HG03571 (cell line): ENCODE measurements around the gene NFE2L1.
"Not testable (repeated sequence)": the region's sequence is repeated elsewhere in the genome, so short reads cannot be mapped to it uniquely, and the experiment has no call there.

ENCODE experiments used
- ATAC-seq: cut with Tn5 transposase; IDR thresholded peaks from one replicate; pipeline ENCODE4 v1.9.1; 2021; ENCODE audit not compliant: unreplicated experiment

NFE2L1 gene

DNA sequence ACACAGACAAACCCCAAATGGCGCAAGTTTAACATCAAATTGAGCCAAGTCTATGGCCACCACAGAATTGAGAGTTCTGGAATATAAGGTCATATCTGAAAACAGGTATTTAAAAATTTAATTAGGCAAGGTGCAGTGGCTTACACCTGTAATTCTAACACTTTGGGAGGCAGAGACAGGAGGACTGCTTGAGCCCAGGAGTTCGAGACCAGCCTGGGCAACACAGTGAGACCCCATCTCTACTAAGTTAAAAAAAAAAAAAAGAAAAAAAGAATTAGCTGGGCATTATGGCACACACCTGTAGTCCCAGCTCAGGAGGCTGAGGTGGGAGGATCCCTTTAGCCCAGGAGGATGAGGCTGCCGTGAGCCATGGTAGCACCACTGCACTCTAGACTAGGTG is 19.1 kb downstream of the NFE2L1 start:
- no peak for ATAC-seq

DNA sequence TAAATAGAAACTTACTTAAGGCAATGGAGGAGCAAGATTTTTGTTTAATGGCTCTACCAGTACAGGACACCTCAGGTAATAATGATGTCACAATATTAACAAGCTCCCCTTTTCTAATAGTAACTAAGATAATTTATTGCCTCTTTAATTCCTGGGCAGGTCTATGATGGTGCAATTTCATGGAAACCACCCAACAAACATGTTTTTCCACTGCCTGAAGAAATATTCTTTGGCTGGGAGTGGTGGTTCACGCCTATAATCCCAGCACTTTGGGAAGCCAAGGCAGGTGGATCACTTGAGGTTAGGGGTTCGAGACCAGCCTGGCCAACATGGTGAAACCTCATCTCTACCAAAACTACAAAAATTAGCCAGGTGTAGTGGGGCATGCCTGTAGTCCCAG is 19.6 kb downstream of the NFE2L1 start:
- not testable (repeated sequence) for ATAC-seq

DNA sequence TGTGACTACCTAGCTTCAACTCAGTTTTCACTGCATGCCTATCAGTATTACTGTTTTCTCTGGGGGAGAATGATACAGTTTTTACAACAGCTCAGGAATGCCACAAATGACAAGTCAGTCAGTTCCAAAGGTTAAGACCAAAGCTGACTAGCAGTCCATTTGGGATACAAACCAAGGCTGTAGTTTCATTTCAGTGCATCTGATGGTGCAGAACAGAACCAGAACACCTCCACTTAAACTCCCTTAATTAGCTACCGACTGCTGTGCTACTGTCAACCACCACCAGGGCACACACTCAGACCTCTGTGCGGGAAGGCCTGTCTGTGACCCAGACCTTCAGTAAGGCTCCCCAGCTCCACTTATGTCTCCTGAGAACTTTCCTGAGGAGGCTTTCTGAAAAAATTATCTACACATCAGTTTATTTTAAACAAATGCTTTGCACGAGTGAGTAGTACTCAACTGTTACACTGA is 20.4 kb downstream of the NFE2L1 start:
- ATAC-seq = no peak

DNA sequence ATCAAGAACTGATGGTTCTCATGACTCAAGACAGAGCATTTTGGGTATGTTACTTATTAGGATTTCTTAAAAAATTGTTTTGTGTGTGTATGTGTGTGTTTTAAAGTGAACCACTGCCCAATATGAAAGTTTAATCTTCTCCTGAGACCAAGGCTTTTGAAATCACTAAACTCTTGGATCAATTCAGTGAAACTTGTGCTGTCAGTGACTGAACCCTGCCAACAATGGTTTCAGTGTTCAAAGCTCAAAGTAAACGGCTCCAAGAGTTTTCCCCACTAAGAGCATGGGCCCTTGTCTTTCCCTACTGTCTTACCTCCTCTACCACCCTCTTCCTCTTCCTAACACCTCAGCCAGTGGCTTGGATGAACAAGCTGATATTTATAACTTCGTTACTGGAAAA is 22.0 kb downstream of the NFE2L1 start:
- ATAC-seq = no peak

DNA sequence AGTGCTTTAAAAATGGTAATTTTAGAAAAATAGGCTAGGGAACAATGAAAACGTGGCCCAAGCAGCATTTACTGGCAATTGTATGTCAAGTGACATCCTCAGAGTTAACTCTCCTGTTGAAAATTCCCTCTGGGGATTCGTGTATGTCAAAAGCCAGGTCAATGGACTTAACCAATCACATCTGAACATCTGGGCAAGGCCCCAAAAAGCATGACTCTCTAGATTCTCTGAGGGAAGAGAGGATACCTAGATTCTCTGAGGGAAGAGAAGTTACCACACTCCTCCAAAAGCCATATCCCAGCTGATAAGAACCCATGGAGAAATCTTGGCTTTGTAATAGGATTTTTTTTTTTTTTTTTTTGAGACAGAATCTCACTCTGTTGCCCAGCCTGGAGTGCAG is 23.5 kb downstream of the NFE2L1 start:
- no peak for ATAC-seq

DNA sequence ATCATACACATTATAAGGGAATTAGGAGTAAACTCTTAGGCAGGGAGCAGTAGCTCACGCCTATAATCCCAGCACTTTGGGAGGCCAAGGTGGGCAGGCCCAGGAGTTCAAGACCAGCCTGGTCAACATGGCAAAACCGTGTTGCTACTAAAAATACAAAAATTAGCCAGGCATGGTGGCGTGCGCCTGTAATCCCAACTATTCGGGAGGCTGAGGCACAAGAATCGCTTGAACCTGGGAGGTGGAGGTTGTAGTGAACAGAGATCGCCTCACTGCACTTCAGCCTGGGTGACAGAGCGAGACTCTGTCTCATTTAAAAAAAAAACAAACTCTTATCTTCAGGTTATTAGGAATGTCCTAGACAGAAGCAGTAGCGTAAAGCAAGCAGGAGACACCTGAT is 24.7 kb downstream of the NFE2L1 start:
- not testable (repeated sequence) for ATAC-seq

DNA sequence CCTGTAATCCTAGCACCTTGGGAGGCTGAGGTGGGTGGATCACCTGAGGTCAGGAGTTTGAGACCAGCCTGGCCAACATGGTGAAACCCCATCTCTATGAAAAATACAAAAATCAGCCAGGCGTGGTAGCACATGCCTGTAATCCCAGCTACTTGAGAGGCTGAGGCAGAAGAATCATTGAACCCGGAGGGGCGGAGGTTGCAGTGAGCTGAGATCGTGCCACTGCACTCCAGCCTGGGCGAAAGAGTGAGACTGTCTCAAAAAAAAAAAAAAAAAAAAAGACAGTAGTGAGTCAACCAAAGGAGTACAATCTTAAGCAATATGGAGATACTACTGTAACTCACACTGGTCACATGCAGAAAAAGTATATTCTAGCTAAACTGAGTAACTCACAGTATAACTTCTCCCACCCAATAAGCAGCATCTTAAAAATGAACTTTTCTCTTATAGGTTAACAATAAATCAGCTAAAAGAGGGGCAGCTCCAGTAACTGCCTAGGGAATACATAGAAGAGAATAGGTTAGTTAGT is 25.5 kb downstream of the NFE2L1 start:
- not testable (repeated sequence) for ATAC-seq

DNA sequence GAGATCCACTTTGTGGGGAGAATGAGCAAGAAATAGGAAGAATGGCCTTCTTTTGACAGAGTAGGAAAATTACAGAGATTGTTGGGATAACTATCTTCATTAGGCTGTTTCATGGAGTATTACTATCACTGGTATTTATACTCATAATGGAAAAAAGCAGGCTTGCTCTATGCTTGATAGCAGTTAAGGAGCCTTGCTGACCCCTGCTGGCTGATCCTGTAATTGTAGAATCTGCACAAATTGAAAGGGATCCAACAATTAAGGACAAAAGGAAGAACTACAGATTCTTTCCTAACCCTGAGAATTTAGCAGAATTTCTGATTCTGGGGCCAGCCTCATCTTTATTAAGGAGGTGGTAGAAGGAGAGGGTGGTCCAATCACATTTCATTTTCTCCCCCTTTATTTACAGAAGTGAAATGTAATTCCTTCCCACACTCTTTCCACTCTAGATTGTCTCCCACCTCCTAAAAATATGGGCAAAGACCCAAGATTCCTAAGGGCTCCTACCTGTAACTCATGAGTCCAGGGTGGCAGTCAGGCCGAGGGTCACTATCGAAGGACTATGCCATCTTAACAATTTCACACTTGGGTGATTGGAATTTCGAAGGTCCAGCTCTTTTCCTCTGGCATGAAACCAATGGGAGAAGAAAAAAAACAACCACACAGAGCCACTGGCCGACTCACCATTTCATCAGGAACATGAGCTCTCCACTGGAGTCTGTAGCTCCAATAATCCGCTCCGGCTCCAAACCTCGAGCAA is 26.3 kb downstream of the NFE2L1 start:
- ATAC-seq = no peak

DNA sequence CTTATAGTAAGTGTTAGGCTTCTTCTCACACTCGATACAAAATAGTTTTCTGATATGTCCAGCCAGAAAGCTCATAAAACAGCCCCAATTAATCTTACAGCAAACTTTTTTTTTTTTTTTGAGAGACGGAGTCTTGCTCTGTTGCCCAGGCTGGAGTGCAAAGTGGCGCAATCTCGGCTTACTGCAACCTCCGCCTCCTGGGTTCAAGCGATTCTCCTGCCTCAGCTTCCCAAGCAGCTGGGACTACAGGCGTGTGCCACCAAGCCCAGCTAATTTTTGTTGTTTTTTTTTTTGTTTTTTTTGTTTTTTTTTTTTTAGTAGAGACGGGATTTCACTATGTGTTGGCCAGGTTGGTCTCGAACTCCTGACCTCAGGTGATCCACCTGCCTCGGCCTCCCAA is 29.0 kb downstream of the NFE2L1 start:
- not testable (repeated sequence) for ATAC-seq

DNA sequence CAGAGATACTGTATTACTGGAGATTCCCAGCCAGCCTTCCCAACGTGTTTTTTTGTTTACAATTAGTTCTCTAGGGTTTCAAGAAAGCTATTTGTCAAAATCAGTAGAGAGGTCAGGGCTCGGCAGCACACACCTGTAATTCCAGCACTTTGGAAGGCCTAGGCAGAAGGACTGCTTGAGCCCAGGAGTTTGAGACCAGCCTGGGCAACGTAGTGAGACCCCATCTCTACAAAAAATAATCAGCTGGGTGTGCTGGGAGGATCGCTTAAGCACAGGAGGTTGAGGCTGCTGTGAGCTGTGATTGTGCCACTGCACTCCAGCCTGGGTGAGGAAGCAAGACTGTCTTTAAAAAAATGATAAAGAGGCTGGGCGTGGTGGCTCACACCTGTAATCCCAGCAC is 33.7 kb downstream of the NFE2L1 start:
- ATAC-seq = no peak

DNA sequence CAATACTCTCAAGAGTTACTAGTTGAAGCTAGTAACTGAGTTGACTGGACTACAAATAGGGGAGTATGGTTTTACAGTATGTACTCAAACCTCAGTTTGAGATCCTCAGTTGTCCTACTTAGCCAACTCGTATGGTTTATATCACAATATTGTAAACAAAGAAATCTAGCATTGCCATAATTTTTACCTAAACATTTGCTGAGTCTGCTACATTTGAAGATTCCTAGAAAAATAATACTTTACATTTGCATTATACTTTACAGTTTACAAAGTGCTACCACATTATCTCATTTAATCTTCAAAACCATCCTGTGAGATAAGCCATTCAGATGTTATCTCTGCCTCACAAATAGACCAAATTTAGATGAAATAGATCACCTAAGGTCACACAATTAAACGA is 36.8 kb downstream of the NFE2L1 start:
- no peak for ATAC-seq

DNA sequence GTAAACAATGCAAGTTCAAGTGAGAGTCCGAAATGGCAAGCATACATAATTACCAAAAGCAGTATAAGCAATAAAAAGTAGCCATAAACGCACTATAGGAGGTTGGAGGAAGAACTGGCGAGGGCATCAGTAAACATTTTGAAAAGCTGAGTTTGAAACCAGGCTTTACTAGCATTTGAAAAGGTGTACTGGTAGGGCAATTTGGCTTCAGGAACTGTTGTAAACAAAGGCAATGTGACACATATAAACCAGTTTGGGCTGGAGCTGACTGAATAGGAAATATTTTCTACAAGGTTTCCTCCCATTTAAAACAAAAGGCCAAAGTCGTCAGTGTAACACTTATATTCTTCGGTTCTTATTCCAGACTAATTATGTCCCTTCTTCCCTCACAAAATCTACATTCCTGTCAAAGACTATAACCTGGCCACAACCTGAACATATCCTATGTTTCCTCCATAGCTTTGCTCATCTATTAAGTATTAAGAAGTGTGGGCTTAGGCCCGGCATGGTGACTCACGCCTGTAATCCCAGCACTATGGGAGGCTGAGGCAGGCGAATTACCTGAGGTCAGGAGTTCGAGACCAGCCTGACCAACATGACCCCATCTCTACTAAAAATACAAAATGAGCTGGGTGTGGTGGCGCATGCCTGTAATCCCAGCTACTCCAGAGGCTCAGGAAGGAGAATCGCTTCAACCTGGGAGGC is 45.3 kb downstream of the NFE2L1 start:
- no peak for ATAC-seq

DNA sequence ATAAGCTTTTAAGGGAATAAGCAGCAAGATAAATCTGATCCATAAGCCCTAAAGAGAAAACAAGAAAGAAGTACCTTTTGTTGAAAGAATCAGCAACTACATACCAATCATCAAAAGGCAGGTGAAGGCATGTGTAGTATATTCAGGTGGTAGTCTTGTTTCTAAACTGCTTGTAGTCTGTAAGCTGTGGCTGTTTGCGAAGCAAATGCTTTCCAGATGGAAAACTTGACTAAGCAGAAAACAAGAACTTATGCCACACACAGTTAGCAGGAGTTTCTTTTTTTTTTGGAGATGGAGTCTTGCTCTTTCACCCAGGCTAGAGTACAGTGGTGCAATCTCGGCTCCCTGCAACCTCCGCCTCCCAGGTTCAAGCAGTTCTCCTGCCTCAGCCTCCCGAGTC is 47.5 kb downstream of the NFE2L1 start:
- no peak for ATAC-seq

DNA sequence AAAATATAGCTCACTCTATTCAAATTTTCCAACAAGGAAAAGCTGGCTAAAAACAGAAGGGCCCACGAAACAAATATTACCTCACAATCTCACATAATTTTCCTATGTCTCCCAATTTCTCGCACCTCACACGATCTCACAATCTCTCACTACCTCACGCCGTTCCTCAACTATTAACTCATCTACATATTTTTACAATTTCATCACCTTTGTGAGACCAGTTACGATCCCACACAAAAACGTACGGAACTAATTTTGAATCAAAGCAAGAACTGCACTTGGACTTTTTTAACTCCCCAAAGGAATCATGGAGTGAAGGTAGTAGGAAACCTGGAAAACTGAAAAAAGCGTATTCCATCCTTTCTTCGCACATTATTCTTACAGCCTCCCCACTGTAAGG is 52.0 kb downstream of the NFE2L1 start:
- ATAC-seq = no peak

DNA sequence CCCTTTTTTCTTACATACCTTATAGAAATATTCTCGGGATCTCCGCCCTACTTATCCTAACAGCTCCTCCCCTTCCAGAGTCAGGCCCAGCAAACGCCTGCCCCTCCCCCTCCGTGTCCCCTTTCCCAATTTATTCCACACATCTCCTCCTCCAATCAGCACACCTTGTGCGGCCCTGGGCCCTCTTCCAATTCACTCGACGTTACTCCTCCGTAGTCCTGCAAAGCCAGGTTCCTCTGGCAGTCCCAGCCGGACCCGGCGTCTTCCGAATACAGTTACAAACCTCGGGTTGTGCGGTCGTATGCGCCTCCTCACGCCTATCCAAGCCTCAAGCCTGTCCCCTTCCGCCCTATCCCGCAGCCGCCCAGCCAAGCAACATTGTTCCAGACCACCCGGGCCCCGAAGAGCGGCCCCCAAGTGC is 52.4 kb downstream of the NFE2L1 start:
- ATAC-seq = no peak

DNA sequence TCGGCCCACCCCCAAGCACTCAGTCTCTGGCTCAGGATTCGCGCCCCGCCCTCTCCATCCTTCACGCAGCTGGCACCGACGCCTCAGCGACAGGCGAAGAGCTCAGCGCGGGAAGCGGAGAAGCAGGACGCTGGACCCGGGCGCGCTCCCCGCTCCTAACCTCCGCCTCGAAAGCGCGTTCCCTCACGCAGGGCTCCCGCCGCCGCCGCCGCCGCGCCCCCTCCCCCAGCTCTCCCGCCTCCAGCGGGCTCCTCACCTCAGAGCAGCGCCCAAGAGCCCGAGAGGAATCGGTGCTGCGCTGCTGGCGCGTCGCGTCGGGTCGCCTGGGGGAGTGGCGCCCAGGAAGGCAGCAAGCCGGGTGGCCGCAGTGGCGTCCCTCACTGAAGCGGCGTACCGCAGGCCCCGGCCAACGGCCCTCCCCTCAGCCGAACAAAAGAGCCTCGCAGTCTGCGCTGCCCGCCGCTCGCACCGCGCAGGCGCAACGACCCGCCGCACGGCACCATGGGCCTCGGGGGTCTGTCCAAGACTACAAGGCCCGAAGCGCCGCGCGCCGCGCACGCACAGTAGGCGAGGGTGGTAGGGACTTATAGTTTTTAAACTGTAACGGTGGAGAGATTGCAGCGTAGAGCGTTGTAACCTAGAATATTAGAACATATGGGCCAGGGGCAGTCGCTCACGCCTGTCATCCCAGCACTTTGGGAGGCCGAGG is 53.0 kb downstream of the NFE2L1 start, which contains the start of gene CBX1:
CBX1 (minus strand) TSS at position 467 of the 709 bp plus-strand sequence. CDS start 24,474 bp downstream, outside the sequence.
- peak; percentile 85 for ATAC-seq

DNA sequence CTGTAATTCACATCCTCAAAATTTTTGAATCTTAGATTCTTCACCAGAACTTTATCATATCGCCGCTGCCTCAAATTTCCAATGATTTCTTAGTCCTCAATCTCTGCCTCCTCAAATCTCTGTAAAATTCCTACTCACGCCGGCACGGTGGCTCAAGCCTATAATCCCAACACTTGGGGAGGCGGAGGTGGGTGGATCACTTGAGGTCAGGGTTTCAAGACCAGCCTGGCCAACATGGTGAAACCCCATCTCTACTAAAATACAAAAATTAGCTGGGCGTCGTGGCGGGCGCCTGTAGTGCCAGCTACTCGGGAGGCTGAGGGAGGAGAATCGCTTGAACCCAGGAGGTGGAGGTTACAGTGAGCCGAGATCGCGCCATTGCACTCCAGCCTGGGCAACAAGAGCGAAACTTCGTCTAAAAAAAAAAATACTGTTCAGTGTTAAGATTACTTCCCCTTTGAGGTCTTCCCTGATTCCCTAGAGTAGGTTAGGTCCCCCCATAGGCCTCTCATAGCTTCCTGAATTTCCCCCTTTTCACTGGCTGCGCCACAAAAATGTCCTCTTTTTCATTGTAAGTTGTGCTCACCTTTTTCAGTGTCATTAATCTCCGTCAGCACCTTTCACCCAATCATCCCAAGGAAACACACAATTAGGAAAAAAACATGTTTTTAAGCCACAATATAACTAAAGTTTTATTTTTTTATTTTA is 54.0 kb downstream of the NFE2L1 start:
- ATAC-seq = no peak

DNA sequence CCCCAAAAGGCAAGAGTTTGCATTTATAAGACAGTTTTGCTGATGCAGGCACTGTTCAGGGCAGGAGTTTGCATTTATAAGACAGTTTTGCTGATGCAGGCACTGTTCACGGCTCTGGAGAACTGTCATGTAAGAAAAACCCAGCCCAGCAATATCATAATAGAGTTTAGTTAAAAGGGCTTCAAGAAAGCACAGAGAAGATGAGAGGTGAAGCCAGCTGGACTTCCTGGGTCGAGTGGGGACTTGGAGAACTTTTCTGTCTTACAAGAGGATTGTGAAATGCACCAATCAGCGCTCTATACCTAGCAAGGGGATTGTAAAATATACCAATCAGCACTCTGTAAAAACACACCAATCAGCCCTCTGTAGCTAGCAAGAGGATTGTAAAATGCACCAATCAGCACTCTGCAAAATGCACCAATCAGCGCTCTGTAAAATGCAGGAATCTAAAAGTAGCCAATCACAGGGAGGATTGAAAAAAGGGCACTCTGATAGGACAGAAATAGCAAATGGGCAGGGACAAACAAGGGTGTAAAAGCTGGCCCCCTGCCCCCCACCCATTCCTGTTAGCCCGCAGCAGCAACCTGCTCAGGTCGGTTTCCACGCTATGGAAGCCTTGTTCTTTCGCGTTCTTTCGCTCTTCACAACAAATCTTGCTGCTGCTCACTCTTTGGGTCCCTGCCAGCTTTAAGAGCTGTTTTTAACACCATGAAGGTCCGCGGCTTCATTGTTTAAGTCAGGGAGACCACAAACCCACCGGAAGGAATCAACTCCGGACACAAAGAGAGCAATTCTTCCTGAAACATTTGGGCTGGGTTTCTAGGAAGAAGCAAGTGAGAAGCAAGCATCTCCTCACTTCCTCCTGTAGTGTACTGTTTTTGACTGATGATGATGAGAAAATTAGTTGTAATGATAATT is 54.9 kb downstream of the NFE2L1 start:
- no peak for ATAC-seq

DNA sequence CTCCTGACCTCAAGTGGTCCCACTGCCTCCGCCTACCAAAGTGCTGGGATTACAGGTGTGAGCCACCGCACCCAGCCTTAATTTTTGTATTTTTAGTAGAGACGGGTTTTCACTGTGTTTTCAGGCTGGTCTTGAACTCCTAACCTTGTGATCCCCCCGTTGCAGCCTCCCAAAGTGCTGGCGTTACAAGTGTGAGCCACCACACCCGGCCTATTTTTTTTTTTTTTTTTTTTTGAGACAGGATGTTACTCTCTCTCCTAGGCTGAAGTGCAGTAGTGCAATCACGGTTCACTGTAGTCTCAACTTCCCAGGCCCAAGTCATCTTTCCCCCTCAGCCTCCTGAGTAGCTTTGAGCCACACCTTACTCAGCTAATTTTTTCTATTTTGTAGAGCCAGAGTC is 56.3 kb downstream of the NFE2L1 start:
- ATAC-seq = no peak

DNA sequence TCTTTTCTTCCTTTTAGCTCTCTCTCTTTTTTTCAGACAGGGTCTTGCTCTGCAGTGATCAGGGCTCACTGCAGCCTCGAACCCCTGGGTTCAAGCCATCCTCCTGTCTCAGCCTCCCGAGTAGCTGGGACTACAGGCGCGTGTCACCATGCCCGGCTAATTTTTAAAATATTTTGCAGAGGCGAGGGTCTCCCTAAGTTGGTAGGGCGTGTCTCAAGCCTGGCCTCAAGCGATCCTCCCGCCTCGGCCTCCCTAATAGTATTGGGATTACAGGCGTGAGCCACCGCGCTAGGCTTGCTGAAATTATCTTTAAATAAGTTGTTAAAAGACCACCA is 58.6 kb downstream of the NFE2L1 start:
- ATAC-seq = no peak
